SK-N-MC (cell line): ENCODE results near the gene RC3H2.

ENCODE experiments used
- EZH2 ChIP-seq: fragments of 200-600 bp; sonication (generic); IDR thresholded peaks from one replicate; pipeline ENCODE4 v1.6.1; 2017; ENCODE audit warnings: antibody characterized with exemption
- FOXP2 ChIP-seq: optimal IDR thresholded peaks from 2 replicates; pipeline ENCODE3; 2011; ENCODE audit warnings: mild to moderate bottlenecking, moderate library complexity; ENCODE audit not compliant: insufficient read depth; ENCODE audit errors: extremely low read length, control extremely low read depth
- POLR2AphosphoS5 ChIP-seq: IDR thresholded peaks from 2 replicates; pipeline ENCODE4 v1.6.1; 2012; ENCODE audit warnings: mild to moderate bottlenecking, low read depth, low read length, borderline replicate concordance

- no peak for TF ChIP-seq EZH2
- no peak for TF ChIP-seq POLR2AphosphoS5
- TF ChIP-seq FOXP2 = no peak
These were observed 90.6 kb downstream of the RC3H2 start for GRCh38 chr9:122814545-122814944.
